Measurements from ENCODE around the gene DOCK7.
A peak's percentile ranks its signal among the peaks of the same experiment; 100 is the strongest.
"Not testable (repeated sequence)": the region's sequence is repeated elsewhere in the genome, so short reads cannot be mapped to it uniquely, and the experiment has no call there.

DOCK7 gene

GRCh38 chr1:62691062-62691844 is 3.1 kb upstream of the DOCK7 start:
- DNase-seq, result no peak

DNA sequence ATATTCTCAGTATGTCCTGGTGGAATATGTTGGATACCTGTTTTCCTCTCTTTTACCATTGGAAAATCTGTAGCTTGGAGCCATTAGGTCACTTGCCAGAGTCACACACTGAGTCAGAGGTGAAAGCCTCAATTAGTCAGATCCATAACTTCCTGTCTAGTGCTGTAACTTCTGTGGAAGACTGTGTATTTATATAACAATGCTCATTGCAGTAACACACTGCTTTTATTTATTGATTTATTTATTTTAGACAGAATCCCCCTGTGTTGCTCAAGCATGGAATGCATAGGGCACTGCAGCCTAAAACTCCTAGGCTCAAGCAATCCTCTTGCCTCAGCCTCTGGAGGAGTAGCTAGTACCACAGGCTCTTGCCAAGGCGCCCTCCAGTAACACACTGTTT is 1.3 kb upstream of the DOCK7 start:
- no peak for DNase-seq

DNA sequence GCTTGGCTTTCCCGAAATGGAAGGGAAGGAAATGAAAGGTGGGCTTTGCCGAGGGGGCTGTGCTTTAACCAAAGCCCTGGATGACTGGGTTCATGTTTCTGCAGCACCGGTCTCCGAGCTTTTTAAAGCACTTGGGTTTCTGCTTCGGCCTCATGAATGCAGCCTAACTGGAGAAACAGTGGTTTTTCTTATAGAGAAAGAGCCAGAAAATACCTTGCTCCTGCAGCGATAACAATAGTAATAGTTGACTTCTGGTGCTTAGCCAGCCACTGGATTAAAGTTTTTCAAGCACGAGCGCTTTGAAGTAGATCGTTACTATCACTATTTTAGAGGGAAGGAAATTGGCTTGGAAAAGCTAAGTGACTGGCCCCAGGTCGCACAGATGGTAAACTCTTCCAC is 500 bp upstream of the DOCK7 start:
- no peak for DNase-seq

GRCh38 chr1:62687421-62687902 is 724 bp downstream of the DOCK7 start:
- peak; percentile 13 for DNase-seq

DNA sequence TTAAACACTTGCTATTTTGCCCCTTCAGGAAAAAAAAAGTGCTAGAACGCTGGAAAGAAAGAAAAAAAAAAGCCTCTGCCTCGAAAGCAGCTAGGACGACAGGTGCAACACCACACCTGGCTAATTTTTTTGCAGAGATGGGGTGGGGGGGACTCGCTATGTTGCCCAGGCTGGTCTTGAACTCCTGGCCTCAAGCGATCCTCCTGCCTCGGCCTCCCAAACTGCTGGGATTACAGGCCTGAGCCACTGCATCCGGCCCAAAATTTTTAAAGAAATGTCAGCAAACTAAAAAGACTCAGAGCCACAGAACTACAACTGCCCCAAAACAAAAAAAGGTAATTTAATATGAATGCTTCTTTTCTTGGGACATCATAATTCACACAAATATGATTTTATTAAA is 1.4 kb downstream of the DOCK7 start:
- no peak for DNase-seq

DNA sequence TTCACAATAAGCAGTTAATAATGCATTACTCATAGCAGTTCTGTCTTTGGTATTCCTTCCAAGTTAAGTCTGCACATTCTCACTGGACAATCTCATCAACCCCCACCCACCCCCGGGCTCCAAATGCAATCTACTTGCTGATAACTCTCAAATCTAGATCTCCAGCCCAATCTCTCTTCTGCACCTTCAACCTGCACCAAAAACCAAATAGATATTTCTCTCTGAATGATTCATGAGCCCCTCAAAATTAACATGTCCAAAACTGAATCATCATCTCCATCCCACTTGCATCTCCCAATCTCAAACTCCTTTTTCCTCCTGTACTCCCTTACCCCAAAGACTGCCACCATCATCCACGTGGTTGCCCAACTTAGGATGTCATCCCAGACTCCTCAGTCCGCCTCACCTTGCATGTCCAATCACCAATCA is 2.7 kb downstream of the DOCK7 start:
- no peak for DNase-seq

DNA sequence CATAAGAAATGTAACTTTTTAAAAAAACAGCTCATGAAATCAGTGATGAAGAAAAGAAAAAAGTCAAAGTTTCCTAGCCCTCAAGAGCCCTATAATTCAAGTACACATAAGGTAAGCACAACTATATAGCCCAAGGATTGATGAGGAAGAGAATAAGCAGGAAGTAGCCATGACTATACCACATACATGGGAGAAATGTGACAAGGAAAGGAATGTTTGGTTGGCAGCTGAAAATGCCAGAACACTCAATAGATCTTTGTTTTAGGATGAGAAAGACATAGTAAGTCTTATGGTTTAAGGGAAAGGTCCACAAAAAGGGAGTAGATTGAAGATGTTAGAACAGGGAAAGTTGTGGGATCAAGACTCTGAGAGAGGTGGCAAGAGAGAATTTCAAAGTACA is 5.7 kb downstream of the DOCK7 start:
- DNase-seq, result no peak

DNA sequence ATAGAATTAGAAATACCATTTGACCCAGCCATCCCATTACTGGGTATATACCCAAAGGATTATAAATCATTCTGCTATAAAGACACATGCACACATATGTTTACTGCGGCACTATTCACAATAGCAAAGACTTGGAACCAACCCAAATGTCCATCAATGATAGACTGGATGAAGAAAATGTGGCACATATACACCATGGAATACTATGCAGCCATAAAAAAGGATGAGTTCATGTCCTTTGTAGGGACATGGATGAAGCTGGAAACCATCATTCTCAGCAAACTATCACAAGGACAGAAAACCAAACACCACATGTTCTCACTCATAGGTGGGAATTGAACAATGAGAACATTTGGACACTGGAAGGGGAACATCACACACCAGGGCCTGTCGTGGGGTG is 7.2 kb downstream of the DOCK7 start:
- DNase-seq, result not testable (repeated sequence)

DNA sequence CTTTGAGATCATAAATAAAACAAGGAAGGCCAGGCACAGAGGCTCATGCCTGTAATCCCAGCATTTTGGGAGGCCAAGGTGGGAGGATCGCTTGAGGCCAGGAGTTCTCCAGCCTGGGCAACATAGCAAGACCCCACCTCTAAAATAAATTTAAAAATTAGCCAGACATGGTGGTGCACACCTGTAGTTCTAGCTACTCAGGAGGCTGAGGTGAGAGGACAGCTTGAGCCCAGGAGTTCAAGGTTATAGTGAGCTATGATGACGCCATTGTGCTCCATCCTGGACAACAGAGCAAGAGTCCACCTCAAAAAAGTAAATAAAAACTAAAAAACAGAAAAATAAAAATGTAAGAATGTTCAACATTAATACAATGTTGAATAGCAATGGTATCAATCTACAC is 10.4 kb downstream of the DOCK7 start:
- not testable (repeated sequence) for DNase-seq

GRCh38 chr1:62676611-62677356 is 11.4 kb downstream of the DOCK7 start:
- DNase-seq, result no peak

- no peak for DNase-seq
Observed at GRCh38 chr1:62673629-62674028, 14.6 kb downstream of the DOCK7 start.

DNA sequence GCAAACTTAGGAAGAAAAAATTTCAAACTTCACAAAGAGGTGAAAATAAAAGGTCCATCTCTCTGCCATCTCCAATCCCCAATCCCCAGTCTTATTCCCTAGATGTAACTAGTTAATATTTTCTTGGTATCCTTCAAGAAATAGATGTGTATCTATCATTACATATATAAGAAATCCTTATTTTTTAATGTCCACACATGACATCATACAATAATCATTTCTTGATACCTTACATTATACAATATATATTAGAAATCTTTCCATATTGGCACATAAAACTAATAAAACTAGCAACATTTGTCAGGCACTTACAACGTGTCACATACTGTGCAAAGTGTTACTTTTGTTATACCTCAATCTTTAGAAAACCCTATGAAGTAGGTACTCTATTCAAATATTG is 16.2 kb downstream of the DOCK7 start:
- no peak for DNase-seq

- no peak for DNase-seq
Observed at GRCh38 chr1:62654744-62655143, 33.4 kb downstream of the DOCK7 start.

- no peak for DNase-seq
Observed at GRCh38 chr1:62652387-62652786, 35.8 kb downstream of the DOCK7 start.

GRCh38 chr1:62643283-62643682 is 44.9 kb downstream of the DOCK7 start:
- no peak for DNase-seq

DNA sequence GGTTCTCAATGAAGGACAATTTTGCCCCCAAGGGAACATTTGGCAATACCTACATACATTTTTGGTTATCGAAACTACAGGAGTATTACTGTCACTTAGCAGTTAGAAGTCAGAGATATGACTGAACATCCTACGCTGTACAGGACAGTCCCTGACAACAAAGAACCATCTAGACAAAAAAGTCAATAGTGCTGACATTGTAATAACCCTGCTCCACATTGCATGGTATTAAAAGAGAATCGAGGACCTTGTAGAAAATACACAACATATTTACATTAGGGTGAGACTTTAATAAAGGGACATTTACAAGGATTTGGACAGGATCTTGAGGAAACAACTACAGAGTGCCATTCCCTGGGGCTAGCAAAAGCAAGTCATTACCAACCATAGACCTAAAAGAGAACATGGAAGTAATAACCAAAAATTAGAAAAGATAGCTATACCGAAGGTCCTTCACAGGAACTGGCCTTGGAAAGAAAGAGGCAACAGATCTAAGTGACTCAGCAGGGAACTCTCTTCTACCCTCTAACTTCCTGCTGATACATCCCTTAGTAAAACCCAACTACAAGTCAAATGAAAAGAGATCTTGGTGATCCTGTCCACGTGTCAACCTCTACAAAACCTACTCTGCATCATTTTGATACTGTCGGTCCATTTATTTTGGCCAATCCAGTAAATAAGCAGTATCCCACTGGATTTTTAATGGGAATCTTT is 50.6 kb downstream of the DOCK7 start:
- no peak for DNase-seq

DNA sequence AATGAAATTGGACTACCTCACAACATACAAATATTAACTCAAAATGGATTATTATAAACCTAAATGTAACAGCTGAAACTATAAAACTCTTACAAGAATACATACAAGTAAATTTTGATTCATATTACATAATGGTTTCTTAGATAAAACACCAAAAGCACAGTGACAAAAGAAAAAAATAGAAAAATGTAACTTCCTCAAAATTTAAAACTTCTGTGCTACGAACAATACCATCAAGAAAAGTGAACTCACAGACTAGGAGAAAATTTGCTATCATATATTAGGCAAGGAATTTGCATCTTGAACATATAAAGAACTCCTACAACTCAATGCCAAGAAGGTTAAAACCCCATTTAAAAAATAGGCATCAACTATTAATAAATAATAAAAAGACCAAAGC is 59.7 kb downstream of the DOCK7 start:
- DNase-seq, result no peak

GRCh38 chr1:62625415-62625814 is 62.8 kb downstream of the DOCK7 start:
- DNase-seq, result no peak

- no peak for DNase-seq
Observed at GRCh38 chr1:62621907-62622306, 66.3 kb downstream of the DOCK7 start.

- DNase-seq, result no peak
Observed at GRCh38 chr1:62613890-62614289, 74.3 kb downstream of the DOCK7 start.

GRCh38 chr1:62613325-62613727 is 74.9 kb downstream of the DOCK7 start:
- no peak for DNase-seq

- DNase-seq, result no peak
Observed at GRCh38 chr1:62612770-62613169, 75.4 kb downstream of the DOCK7 start.

DNA sequence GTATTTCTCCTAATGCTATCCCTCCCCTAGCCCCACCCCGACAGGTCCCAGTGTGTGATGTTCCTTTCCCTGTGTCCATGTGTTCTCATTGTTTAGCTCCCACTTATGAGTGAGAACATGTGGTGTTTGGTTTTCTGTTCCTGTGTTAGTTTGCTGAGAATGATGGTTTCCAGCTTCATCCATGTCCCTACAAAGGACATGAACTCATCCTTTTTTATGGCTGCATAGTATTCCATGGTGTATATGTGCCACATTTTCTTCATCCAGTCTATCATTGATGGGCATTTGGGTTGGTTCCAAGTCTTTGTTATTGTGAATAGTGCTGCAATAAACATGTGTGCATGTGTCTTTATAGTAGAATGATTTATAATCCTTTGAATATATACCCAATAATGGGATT is 77.6 kb downstream of the DOCK7 start:
- DNase-seq, result not testable (repeated sequence)

- DNase-seq, result no peak
Observed at GRCh38 chr1:62608905-62609304, 79.3 kb downstream of the DOCK7 start.

Measured in activated gamma-delta T cell (primary cell).